Measurements from ENCODE around the gene PRPH.

DNA sequence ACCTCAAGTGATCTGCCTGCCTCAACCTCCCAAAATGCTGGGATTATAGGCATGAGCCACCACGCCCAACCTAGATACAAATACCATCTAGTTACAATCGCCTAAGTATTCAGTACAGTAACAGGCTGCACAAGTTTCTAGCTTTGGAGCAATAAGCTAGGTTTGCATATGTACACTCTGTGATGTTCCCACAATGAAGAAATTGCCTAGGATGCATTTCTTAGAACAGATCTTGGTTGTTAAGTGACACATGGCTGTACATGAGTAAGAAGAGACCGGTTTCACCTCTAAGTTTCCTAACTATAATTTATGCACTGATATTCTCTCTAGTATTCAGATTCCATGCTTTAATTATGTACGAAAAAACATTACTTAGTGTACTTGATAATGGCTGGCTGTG, 35.5 kb upstream of the PRPH start:
- TF ChIP-seq, protein P1, sequence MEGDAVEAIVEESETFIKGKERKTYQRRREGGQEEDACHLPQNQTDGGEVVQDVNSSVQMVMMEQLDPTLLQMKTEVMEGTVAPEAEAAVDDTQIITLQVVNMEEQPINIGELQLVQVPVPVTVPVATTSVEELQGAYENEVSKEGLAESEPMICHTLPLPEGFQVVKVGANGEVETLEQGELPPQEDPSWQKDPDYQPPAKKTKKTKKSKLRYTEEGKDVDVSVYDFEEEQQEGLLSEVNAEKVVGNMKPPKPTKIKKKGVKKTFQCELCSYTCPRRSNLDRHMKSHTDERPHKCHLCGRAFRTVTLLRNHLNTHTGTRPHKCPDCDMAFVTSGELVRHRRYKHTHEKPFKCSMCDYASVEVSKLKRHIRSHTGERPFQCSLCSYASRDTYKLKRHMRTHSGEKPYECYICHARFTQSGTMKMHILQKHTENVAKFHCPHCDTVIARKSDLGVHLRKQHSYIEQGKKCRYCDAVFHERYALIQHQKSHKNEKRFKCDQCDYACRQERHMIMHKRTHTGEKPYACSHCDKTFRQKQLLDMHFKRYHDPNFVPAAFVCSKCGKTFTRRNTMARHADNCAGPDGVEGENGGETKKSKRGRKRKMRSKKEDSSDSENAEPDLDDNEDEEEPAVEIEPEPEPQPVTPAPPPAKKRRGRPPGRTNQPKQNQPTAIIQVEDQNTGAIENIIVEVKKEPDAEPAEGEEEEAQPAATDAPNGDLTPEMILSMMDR (IDR thresholded peaks at IDR 0.05), result no peak
- TF ChIP-seq POLR2AphosphoS5 (IDR thresholded peaks at IDR 0.05), result no peak
- no peak for TF ChIP-seq POLR2A (IDR thresholded peaks at IDR 0.05)

Measured in suprapubic skin (tissue), 4 donors.